PC-3 (cell line): Measurements from ENCODE around the gene MBNL3.

ENCODE experiments used
- CTCF ChIP-seq: fragments of 300-600 bp; sonication (generic); conservative IDR thresholded peaks from 2 replicates; pipeline ENCODE4 v1.5.1; 2017; ENCODE audit warnings: antibody characterized with exemption, low read depth, mild to moderate bottlenecking, low read length
- EZH2phosphoT487 ChIP-seq: fragments of 300-600 bp; sonication (generic); IDR thresholded peaks from 2 replicates; pipeline ENCODE4 v1.6.1; 2018; ENCODE audit warnings: mild to moderate bottlenecking, antibody characterized with exemption, low read length, borderline replicate concordance

DNA sequence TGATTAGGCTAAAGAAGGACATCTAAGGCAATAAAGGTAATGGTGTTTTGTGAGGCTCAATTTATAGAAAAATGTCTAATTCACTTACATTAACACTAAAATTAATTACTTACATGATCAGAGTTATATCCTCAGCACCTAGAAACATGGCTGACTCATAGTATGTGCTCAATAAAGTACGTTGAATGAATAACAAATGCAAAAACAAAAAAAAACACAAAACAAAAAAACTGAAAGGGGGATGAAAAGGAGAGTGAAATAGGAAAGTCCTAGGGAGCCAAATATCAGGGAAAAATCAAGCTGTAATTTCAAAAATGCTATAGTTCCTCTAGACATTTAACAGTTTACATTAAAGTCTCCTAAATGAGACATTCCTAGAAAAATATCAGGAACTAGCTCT lies 18.7 kb downstream of the MBNL3 start:
- TF ChIP-seq EZH2phosphoT487 (no peak), CTCF (no peak)
